Esophagus muscularis mucosa (tissue), 3 donors: ENCODE data around the gene SLC35E1.

Experiments
- CTCF ChIP-seq, 3 experiments: fragments of 200-600 bp in 2 of 3; fragments of 450-650 bp in 1 of 3; sonication (generic) in 2 of 3; IDR thresholded peaks; one replicate each; pipeline ENCODE4 v1.5.1; 2017 to 2019; ENCODE audit warnings: antibody characterized with exemption in 3 of 3, mild to moderate bottlenecking in 2 of 3, moderate library complexity in 1 of 3
- POLR2A ChIP-seq: fragments of 450-650 bp; IDR thresholded peaks from one replicate; pipeline ENCODE4 v1.6.1; 2017; ENCODE audit warnings: antibody characterized with exemption, moderate library complexity, mild to moderate bottlenecking, low read depth

- no peak for TF ChIP-seq POLR2A
- TF ChIP-seq CTCF (IDR thresholded peaks at IDR 0.05), result no peak
Measured at GRCh38 chr19:16589917-16590316, 17.7 kb upstream of the SLC35E1 start.
